Measurements from ENCODE around the gene LCE3B. TPM values are rescaled to one million over a fixed set of nuclear protein-coding genes. Genes with fewer than 3 reads are reported as not detected.

Gene LCE3B, protein sequence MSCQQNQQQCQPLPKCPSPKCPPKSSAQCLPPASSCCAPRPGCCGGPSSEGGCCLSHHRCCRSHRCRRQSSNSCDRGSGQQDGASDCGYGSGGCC
- total RNA-seq (2022; extraction: Qiagen RNA extraction), result not detected in 5 replicates

DNA sequence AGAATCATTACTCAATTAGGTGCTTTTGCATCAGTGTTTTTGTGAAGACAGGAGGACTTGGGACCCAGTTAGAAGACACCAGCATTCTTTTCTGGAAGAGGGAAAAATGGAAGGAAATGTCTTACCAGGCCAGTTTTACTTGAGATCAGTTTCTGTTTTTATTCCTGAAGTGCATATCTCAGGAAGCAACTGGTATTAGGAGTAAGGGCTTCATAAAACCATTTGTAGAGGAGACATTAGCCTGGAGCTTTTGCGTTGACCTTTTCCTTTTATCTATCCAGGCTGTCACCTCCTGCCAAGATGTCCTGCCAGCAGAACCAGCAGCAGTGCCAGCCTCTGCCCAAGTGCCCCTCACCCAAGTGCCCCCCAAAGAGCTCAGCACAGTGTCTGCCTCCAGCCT, at the start of gene LCE3B:
TSS of gene LCE3B (plus strand) at position 301 of the 400 bp plus-strand sequence. CDS start at position 301, 0 bp downstream.

DNA sequence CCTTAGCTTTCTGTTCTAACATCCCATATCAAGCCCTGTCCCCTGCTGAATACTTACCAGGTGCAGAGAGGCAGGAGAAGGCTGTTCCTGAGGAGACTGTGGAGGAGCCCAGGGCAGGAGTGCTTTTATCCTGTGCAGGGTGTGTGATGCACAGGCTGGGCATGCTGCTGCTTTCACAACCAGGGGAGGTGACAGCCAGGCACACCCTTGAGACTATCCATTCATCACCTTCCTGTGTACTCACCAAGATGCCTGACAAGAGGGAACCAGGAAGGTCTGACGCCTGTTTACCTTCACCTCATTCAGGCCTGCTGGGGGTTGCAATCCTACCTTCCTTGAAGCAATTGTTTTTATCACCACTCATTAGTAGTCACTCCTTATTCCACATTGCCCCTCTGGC, 46.9 kb upstream of the LCE3B start, which contains the start of gene LCE3E:
TSS of gene LCE3E (minus strand) at position 100 of the 400 bp plus-strand sequence. CDS start 572 bp downstream, outside the sequence.

DNA sequence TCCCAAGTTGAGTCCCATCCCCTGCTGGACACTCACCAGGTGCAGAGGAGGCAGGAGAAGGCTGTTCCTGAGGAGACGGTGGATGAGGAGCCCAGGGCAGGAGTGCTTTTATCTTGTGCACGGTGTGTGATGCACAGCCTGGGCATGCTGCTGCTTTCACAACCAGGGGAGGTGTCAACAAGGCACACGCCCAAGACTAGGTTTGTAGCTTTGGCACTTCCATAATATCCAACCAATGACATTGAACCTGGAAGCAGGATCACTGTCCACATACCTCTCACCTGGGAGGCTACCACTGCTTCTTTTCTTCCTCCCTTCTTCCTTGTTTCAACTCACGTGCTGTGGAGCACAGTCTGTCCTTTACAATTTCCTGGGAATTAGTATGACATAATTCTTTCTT, 33.2 kb upstream of the LCE3B start, which contains the start of gene LCE3D:
TSS of gene LCE3D (minus strand) at position 84 of the 400 bp plus-strand sequence. CDS start 580 bp downstream, outside the sequence.

DNA sequence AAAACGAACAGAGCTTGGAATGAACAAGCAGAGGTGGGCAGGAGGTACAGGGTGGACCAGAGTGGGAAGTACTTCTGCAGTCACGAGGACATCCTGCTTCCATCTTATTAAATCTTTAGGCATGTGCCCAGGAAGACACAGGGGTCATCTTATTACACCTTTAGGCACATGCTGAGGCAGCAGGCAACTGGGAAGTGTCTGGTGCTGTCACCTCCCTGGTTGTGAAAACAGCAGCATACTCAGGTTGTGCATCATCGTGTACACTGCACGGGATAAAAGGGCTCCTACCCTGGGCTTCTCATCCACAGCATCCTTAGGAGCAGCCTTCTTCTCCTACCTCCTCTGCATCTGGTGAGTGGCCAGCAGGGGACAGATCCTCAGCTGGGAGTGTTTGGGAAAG, 13.7 kb upstream of the LCE3B start, which contains the start of gene LCE3C:
TSS of gene LCE3C (plus strand) at position 301 of the 400 bp plus-strand sequence. CDS start 498 bp downstream, outside the sequence.

DNA sequence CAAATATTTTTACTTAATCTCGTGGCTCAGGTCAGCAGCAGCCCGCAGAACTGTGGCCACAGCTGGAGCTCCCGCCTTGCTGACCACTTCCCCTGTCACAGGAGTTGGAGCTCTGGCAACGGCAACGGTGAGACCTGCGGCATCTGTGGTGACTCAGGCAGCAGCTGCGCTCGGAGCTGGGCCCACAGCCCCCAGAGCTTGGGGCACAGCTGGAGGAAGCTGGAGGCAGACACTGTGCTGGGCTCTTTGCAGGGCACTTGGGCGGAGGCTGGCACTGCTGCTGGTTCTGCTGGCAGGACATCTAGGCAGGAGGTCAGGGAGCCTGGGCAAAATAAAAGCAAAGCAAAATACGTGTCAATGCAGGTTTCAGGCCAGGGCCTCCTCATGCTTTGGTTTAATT, 9.2 kb downstream of the LCE3B start, which contains the start of gene LCE3A:
TSS of gene LCE3A (minus strand) at position 301 of the 400 bp plus-strand sequence. CDS start at position 301, 0 bp downstream.

DNA sequence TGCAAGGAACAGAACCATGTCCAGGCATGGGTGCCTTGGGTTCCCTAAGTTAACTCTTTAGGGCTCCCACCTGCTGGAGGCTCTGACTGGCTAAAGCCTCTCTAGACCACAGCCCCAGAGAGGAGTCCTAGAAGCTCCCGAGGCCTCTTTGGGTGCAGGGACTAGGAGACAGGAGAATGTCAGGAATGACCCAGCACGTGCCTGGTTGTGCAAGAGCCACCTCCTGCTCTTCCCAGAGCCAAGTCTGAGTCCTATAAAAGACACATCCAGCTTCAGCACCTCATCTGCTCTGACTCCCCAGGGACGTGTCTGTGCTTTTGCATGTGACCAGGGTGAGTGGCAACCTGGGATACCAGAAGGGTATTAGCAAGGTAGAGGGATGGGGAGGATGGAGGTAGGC, 49.5 kb downstream of the LCE3B start, which contains the start of gene LCE2D:
TSS of gene LCE2D (plus strand) at position 283 of the 400 bp plus-strand sequence. CDS start 726 bp downstream, outside the sequence.

Other genes with a start within 250 kb of the LCE3B start
- gene CRNN, start 199.5 kb upstream of the LCE3B start, total RNA-seq (2022; extraction: Qiagen RNA extraction), result not detected in 5 replicates
- gene LCE5A, start 103.0 kb upstream of the LCE3B start, total RNA-seq (2022; extraction: Qiagen RNA extraction), result not detected in 5 replicates
- 0.26 to 0.75 TPM (median 0.74 TPM) in 3 of 5 replicates, not detected in the others for gene CRCT1, start 99.3 kb upstream of the LCE3B start, total RNA-seq (2022; extraction: Qiagen RNA extraction)
- 0.30 to 0.54 TPM in 2 of 5 replicates, not detected in the others for gene LCE3E, start 47.0 kb upstream of the LCE3B start, total RNA-seq (2022; extraction: Qiagen RNA extraction)
- 1.7 to 2.7 TPM (median 2.3 TPM) in 5 replicates for gene LCE3D, start 33.3 kb upstream of the LCE3B start, total RNA-seq (2022; extraction: Qiagen RNA extraction)
- gene LCE3C, start 13.6 kb upstream of the LCE3B start, total RNA-seq (2022; extraction: Qiagen RNA extraction), result not detected in 5 replicates
- gene LCE3A, start 9.3 kb downstream of the LCE3B start, total RNA-seq (2022; extraction: Qiagen RNA extraction), result not detected in 5 replicates
- not detected in 5 replicates for gene LCE2D, start 49.6 kb downstream of the LCE3B start, total RNA-seq (2022; extraction: Qiagen RNA extraction)
- gene LCE2C, start 61.5 kb downstream of the LCE3B start, total RNA-seq (2022; extraction: Qiagen RNA extraction), result not detected in 5 replicates
- not detected in 5 replicates for gene LCE2B, start 72.3 kb downstream of the LCE3B start, total RNA-seq (2022; extraction: Qiagen RNA extraction)
- not detected in 5 replicates for gene LCE2A, start 84.5 kb downstream of the LCE3B start, total RNA-seq (2022; extraction: Qiagen RNA extraction)
- gene LCE4A, start 94.3 kb downstream of the LCE3B start, total RNA-seq (2022; extraction: Qiagen RNA extraction), result not detected in 5 replicates
- not detected in 5 replicates for gene KPRP, start 144.2 kb downstream of the LCE3B start, total RNA-seq (2022; extraction: Qiagen RNA extraction)
- gene LCE1F, start 161.3 kb downstream of the LCE3B start, total RNA-seq (2022; extraction: Qiagen RNA extraction), result not detected in 5 replicates
- gene LCE1E, start 172.4 kb downstream of the LCE3B start, total RNA-seq (2022; extraction: Qiagen RNA extraction), result 0.18 TPM in 1 of 5 replicates, not detected in the others
- gene LCE1D, start 182.9 kb downstream of the LCE3B start, total RNA-seq (2022; extraction: Qiagen RNA extraction), result not detected in 5 replicates
- not detected in 5 replicates for gene LCE1C, start 192.8 kb downstream of the LCE3B start, total RNA-seq (2022; extraction: Qiagen RNA extraction)
- not detected in 5 replicates for gene LCE1B, start 198.2 kb downstream of the LCE3B start, total RNA-seq (2022; extraction: Qiagen RNA extraction)
- gene LCE1A, start 213.7 kb downstream of the LCE3B start, total RNA-seq (2022; extraction: Qiagen RNA extraction), result not detected in 5 replicates
- not detected in 5 replicates for gene LCE6A, start 229.0 kb downstream of the LCE3B start, total RNA-seq (2022; extraction: Qiagen RNA extraction)
- not detected in 5 replicates for gene LCE7A, start 246.2 kb downstream of the LCE3B start, total RNA-seq (2022; extraction: Qiagen RNA extraction)